Measurements from ENCODE around the gene NR2E1. TPM values are rescaled to one million over a fixed set of nuclear protein-coding genes. Genes with fewer than 3 reads are reported as not detected.

Gene NR2E1
- total RNA-seq, 2 experiments from 2014 or later: not detected

GRCh38 chr6:108176281-108177089 is 10.7 kb downstream of the NR2E1 start:
- H3K36me3 ChIP-seq (ENCODE audit: insufficient read depth, low read length): no peaks in the 10 kb centered on the region
- H3K9me3 ChIP-seq (ENCODE audit: control insufficient read depth in 1 of 2, insufficient read depth in 1 of 2, low read length in 2 of 2): peaks cover 0 to 27% of the 10 kb centered on the region in 2 experiments
- peaks cover 96% of the 10 kb centered on the region for H3K27me3 Mint-ChIP-seq
- peaks cover 24% of the 10 kb centered on the region for H3K4me1 ChIP-seq (ENCODE audit: insufficient read depth, low read length)
- no peak for DNase-seq
- H3K4me3 Mint-ChIP-seq: peak overlapping the region; percentile 17
- H3K36me3 Mint-ChIP-seq (ENCODE audit: low read depth): no peaks in the 10 kb centered on the region
- TF ChIP-seq, protein P1, sequence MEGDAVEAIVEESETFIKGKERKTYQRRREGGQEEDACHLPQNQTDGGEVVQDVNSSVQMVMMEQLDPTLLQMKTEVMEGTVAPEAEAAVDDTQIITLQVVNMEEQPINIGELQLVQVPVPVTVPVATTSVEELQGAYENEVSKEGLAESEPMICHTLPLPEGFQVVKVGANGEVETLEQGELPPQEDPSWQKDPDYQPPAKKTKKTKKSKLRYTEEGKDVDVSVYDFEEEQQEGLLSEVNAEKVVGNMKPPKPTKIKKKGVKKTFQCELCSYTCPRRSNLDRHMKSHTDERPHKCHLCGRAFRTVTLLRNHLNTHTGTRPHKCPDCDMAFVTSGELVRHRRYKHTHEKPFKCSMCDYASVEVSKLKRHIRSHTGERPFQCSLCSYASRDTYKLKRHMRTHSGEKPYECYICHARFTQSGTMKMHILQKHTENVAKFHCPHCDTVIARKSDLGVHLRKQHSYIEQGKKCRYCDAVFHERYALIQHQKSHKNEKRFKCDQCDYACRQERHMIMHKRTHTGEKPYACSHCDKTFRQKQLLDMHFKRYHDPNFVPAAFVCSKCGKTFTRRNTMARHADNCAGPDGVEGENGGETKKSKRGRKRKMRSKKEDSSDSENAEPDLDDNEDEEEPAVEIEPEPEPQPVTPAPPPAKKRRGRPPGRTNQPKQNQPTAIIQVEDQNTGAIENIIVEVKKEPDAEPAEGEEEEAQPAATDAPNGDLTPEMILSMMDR (IDR thresholded peaks at IDR 0.05): no peak
- no peak overlapping the region for H3K27ac Mint-ChIP-seq
- ATAC-seq (ENCODE audit: poor library complexity): no peak
- peaks cover 15% of the 10 kb centered on the region for H3K4me1 Mint-ChIP-seq (ENCODE audit: low read depth)
- CTCF ChIA-PET: interaction anchor here (0.6 kb wide), 1 partner anchor 360 kb away, joined by 3 read pairs; no protein-coding TSS in a partner anchor
- POLR2A ChIA-PET: no interaction called here
- H3K9me3 Mint-ChIP-seq: no peaks in the 10 kb centered on the region
- H3K27me3 ChIP-seq (ENCODE audit: control insufficient read depth in 1 of 2, insufficient read depth in 2 of 2, low read length in 2 of 2): peaks cover 64 to 94% of the 10 kb centered on the region in 2 experiments
- peak overlapping the region; percentile 28 for H3K4me3 ChIP-seq (ENCODE audit: low read length)
- intact Hi-C loops (cut with DNase I, micrococcal nuclease): no loop called here
- no peak overlapping the region for H3K27ac ChIP-seq (ENCODE audit: low read depth in 1 of 2, low read length in 2 of 2)

GRCh38 chr6:108179741-108180140 is 13.9 kb downstream of the NR2E1 start:
- H3K4me3 Mint-ChIP-seq: no peak overlapping the region
- POLR2A ChIA-PET: no interaction called here
- no peaks in the 10 kb centered on the region for H3K36me3 Mint-ChIP-seq (ENCODE audit: low read depth)
- H3K4me1 Mint-ChIP-seq (ENCODE audit: low read depth): peaks cover 15% of the 10 kb centered on the region
- H3K27ac Mint-ChIP-seq: no peak overlapping the region
- no peak overlapping the region for H3K27ac ChIP-seq (ENCODE audit: low read depth in 1 of 2, low read length in 2 of 2)
- H3K4me3 ChIP-seq (ENCODE audit: low read length): no peak overlapping the region
- CTCF ChIA-PET: no interaction called here
- H3K4me1 ChIP-seq (ENCODE audit: insufficient read depth, low read length): peaks cover 19% of the 10 kb centered on the region
- ATAC-seq (ENCODE audit: poor library complexity) (no peak), DNase-seq (no peak)
- peaks cover 42 to 72% of the 10 kb centered on the region in 2 experiments for H3K27me3 ChIP-seq (ENCODE audit: control insufficient read depth in 1 of 2, insufficient read depth in 2 of 2, low read length in 2 of 2)
- no peaks in the 10 kb centered on the region for H3K36me3 ChIP-seq (ENCODE audit: insufficient read depth, low read length)
- intact Hi-C loops (cut with DNase I, micrococcal nuclease): no loop called here
- TF ChIP-seq, protein P1 (IDR thresholded peaks at IDR 0.05): no peak
- peaks cover 74% of the 10 kb centered on the region for H3K27me3 Mint-ChIP-seq
- peaks cover 0 to 19% of the 10 kb centered on the region in 2 experiments for H3K9me3 ChIP-seq (ENCODE audit: control insufficient read depth in 1 of 2, insufficient read depth in 1 of 2, low read length in 2 of 2)
- no peaks in the 10 kb centered on the region for H3K9me3 Mint-ChIP-seq

- Mint-ChIP-seq H3K4me1 (ENCODE audit: low read depth) (peaks cover 11% of the 10 kb centered on the region), H3K36me3 (ENCODE audit: low read depth) (no peaks in the 10 kb centered on the region), H3K4me3 (no peak overlapping the region), H3K27ac (no peak overlapping the region), H3K27me3 (peaks cover 73% of the 10 kb centered on the region), H3K9me3 (no peaks in the 10 kb centered on the region)
- ChIA-PET POLR2A (no interaction called here), CTCF (no interaction called here)
- intact Hi-C loops (cut with DNase I, micrococcal nuclease): no loop called here
- Histone ChIP-seq H3K4me1 (ENCODE audit: insufficient read depth, low read length) (peaks cover 14% of the 10 kb centered on the region), H3K9me3 (ENCODE audit: control insufficient read depth in 1 of 2, insufficient read depth in 1 of 2, low read length in 2 of 2) (peaks cover 0 to 14% of the 10 kb centered on the region in 2 experiments), H3K27me3 (ENCODE audit: control insufficient read depth in 1 of 2, insufficient read depth in 2 of 2, low read length in 2 of 2) (peaks cover 37 to 68% of the 10 kb centered on the region in 2 experiments), H3K4me3 (ENCODE audit: low read length) (no peak overlapping the region), H3K27ac (ENCODE audit: low read depth in 1 of 2, low read length in 2 of 2) (no peak overlapping the region), H3K36me3 (ENCODE audit: insufficient read depth, low read length) (no peaks in the 10 kb centered on the region)
- TF ChIP-seq, protein P1 (IDR thresholded peaks at IDR 0.05): no peak
- no peak for DNase-seq
- ATAC-seq (ENCODE audit: poor library complexity): no peak
Measured at GRCh38 chr6:108180266-108180665, 14.4 kb downstream of the NR2E1 start.
